GM12892 (cell line): ENCODE data around the gene FGF11.
"Not testable (repeated sequence)": the region's sequence is repeated elsewhere in the genome, so short reads cannot be mapped to it uniquely, and the experiment has no call there.

Experiments
- DNase-seq: peaks from one replicate; pipeline ENCODE4 v3.0.0; 2011; ENCODE audit not compliant: insufficient read length
- FAIRE-seq: peaks from 2 replicates; lab custom pipeline; 2011; peaks lifted over from hg19 to GRCh38; lab: Jason Lieb, UNC
- POLR2A ChIP-seq: IDR thresholded peaks from 2 replicates; pipeline ENCODE4 v1.6.1; 2011; ENCODE audit warnings: low read depth, low read length, control low read depth
- POLR2AphosphoS5 ChIP-seq: IDR thresholded peaks from 2 replicates; pipeline ENCODE4 v1.6.1; 2011; ENCODE audit warnings: low read depth, low read length, control low read depth
- TAF1 ChIP-seq: IDR thresholded peaks from 2 replicates; pipeline ENCODE4 v1.6.1; 2011; ENCODE audit warnings: low read depth, mild to moderate bottlenecking, control low read depth, low read length, borderline replicate concordance

FGF11 gene

GRCh38 chr17:7479213-7480088 lies 40.1 kb downstream of the FGF11 start, which contains the start of gene ZBTB4:
TSS of gene ZBTB4 (minus strand) at chr17:7479631. CDS start at chr17:7466801, 12,830 bp downstream.
- FAIRE-seq (peak; percentile 40), DNase-seq (peak; percentile 63)
- no peak for TF ChIP-seq TAF1
- TF ChIP-seq POLR2A = peak; percentile 44; the same call in 1 of the 2 replicates

GRCh38 chr17:7480089-7480384 lies 40.7 kb downstream of the FGF11 start:
- FAIRE-seq = no peak
- DNase-seq = no peak
- TF ChIP-seq POLR2AphosphoS5 (no peak), TAF1 (no peak), POLR2A (no peak)

DNA sequence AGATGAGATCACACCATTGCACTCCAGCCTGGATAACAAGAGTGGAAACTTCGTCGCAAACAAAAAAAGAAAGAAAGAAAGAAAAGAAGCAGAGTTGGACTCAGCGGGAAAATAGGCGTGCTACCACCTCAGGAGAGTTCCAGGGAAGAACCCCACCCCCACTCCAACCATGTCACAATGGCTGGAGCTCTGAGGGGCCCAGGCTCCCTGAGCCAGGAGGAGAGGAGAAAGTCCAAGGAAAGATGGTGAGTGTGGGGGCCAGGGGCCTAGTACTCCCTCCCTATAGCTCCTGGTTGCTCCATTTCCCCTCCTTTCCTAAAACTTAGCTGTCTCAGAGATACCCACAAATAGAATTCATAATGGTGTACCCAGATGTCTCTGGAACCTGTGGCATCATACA lies 42.0 kb downstream of the FGF11 start, which contains the start of gene SLC35G6:
SLC35G6 (plus strand) TSS at position 172 of the 400 bp plus-strand sequence; CDS start at position 243, 71 bp downstream.
- FAIRE-seq, DNase-seq: not testable (repeated sequence)

DNA sequence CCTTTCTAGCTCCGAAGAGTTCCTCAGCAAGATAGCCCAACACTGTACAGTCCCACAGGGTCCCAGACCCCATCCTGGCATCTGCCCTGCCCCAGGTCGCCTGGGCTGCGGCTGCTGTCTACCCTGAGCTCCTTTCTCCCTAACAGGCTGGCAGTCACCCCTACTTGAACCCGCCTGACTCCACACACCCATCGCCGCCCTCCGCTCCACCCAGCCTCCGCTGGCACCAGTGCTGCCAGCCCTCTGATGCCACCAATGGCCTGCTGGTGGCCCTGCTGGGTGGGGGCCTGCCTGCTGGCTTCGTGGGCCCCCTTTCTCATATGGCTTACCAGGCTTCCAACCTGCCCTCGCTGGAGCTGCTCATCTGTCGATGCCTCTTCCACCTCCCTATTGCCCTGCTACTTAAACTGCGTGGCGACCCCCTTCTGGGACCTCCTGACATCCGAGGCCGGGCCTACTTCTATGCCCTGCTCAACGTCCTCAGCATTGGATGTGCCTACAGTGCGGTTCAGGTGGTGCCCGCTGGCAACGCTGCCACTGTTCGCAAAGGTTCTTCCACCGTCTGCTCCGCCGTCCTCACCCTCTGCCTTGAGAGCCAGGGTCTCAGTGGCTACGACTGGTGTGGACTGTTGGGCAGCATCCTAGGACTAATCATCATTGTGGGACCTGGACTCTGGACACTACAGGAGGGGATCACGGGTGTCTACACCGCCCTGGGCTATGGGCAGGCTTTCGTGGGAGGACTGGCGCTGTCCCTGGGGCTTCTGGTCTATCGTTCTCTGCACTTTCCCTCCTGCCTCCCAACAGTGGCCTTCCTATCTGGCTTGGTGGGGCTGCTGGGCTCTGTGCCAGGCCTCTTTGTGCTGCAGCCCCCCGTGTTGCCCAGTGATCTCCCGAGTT lies 42.8 kb downstream of the FGF11 start:
- not testable (repeated sequence) for DNase-seq
- FAIRE-seq = peak; percentile 24

DNA sequence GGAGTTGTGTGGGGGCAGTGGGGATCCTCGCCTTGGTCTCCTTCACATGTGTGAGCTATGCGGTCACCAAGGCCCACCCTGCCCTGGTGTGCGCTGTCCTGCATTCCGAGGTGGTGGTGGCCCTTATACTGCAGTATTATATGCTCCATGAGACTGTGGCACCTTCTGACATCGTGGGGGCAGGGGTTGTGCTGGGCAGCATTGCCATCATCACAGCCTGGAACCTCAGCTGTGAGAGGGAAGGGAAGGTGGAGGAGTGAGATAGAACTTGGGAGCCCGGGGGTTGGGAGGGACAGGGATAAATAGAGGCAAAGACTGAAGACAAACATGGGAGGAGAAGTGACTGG lies 43.4 kb downstream of the FGF11 start:
- not testable (repeated sequence) for DNase-seq, FAIRE-seq

GRCh38 chr17:7483255-7484066 lies 44.1 kb downstream of the FGF11 start:
- DNase-seq (peak; percentile 75), FAIRE-seq (no peak)

DNA sequence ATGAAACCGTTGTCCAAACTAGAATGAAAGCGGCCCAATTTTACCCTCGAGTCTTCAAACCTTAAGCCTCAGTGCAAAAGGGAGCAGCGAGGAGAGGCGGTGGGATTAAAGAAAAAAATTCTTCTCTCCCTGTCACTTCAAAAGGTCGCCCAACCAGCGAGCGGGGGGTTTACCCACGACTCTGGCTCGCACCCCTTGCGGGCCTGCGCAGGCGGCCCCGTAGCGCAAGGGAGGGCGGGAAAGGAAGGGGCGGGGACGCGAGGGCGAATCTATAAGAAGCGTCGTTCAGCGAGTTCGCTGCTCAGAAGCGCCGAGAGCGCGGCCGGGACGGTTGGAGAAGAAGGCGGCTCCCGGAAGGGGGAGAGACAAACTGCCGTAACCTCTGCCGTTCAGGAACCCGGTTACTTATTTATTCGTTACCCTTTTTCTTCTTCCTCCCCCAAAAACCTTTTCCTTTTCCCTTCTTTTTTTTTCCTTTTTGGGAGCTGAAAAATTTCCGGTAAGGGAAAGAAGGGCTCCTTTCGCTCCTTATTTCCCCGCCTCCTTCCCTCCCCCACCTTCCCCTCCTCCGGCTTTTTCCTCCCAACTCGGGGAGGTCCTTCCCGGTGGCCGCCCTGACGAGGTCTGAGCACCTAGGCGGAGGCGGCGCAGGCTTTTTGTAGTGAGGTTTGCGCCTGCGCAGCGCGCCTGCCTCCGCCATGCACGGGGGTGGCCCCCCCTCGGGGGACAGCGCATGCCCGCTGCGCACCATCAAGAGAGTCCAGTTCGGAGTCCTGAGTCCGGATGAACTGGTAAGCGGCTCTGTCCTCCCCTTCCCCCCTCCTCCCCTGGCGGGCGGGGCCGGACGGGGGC lies 45.0 kb downstream of the FGF11 start, which contains the start of gene POLR2A:
POLR2A (plus strand) TSS at position 300 of the 852 bp plus-strand sequence.
- DNase-seq (peak; percentile 97), FAIRE-seq (peak; percentile 97)
- TF ChIP-seq TAF1 (peak; percentile 100), POLR2AphosphoS5 (peak; percentile 100), POLR2A (peak; percentile 100)

More at GRCh38 chr17:7483255-7484066, 44.1 kb downstream of the FGF11 start:
- TF ChIP-seq POLR2A (peak; percentile 37; the same call in 1 of the 2 replicates), TAF1 (peak; percentile 73), POLR2AphosphoS5 (no peak)

DNA sequence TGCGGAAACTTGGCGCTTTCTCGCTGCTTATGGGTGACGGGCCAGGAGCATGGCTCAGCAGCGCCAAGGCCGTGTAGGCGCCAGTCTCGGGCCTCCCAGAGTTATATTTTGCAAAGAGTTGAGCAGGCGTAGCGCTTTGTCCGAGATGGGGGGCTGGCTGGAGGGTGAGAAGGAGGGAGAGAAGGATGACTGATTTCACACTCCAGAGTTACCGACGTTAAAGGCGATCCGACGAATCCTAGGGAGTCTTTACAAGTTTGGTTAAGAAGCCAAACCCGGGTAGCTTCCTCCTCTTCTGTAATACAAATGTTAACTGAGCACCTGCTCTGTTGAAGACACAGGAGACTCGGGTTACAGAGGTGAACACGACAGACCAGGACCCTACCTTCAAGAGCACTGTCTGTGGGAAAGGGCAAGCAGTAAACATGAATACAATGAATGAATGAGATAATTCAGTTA lies 45.6 kb downstream of the FGF11 start:
- TF ChIP-seq TAF1 (no peak), POLR2A (no peak), POLR2AphosphoS5 (no peak)
- peak; percentile 48 for FAIRE-seq
- DNase-seq = no peak

GRCh38 chr17:7486181-7486580 lies 46.9 kb downstream of the FGF11 start:
- FAIRE-seq (peak; percentile 30), DNase-seq (no peak)
- no peak for TF ChIP-seq TAF1
- no peak for TF ChIP-seq POLR2AphosphoS5
- no peak for TF ChIP-seq POLR2A

- no peak for FAIRE-seq
- TF ChIP-seq TAF1 (no peak), POLR2A (no peak), POLR2AphosphoS5 (no peak)
- DNase-seq = no peak
Measured at GRCh38 chr17:7490144-7490543, 50.8 kb downstream of the FGF11 start.
